Liver (tissue), 9 donors: ENCODE measurements around the gene VOPP1. TPM values are rescaled to one million over a fixed set of nuclear protein-coding genes. Genes with fewer than 3 reads are reported as not detected.

Experiments used
- DNase-seq: peaks from one replicate; pipeline ENCODE4 v3.0.0-alpha.2; 2017; ENCODE audit warnings: low spot score
- H3K27ac ChIP-seq, 2 donors: one replicate each; pipeline ENCODE4 v1.7.0; 2013; ENCODE audit warnings: inconsistent platforms in 2 of 2, low read length in 2 of 2, control low read depth in 1 of 2, low read depth in 1 of 2, mild to moderate bottlenecking in 1 of 2
- H3K27me3 ChIP-seq, 4 donors: one replicate each; pipeline versions ENCODE4 v1.6.1 to v1.7.0; 2013; ENCODE audit warnings: low read length in 3 of 4, inconsistent platforms in 1 of 4, mild to moderate bottlenecking in 1 of 4, moderate library complexity in 1 of 4; ENCODE audit not compliant: control insufficient read depth in 4 of 4, insufficient read depth in 4 of 4
- H3K36me3 ChIP-seq, 4 donors: one replicate each; pipeline versions ENCODE4 v1.6.1 to v1.7.0; 2013; ENCODE audit warnings: low read length in 3 of 4, mild to moderate bottlenecking in 3 of 4, low read depth in 1 of 4, moderate library complexity in 1 of 4; ENCODE audit not compliant: control insufficient read depth in 4 of 4, insufficient read depth in 3 of 4
- H3K4me1 ChIP-seq, 4 donors: one replicate each; pipeline versions ENCODE4 v1.6.1 to v1.7.0; 2013; ENCODE audit warnings: low read length in 3 of 4, mild to moderate bottlenecking in 3 of 4, moderate library complexity in 1 of 4; ENCODE audit not compliant: control insufficient read depth in 4 of 4, insufficient read depth in 4 of 4
- H3K4me3 ChIP-seq, 3 donors: one replicate each; pipeline versions ENCODE4 v1.6.1 to v1.7.0; 2013; ENCODE audit warnings: low read length in 3 of 3, control low read depth in 1 of 3, low read depth in 1 of 3, mild to moderate bottlenecking in 1 of 3
- H3K9ac ChIP-seq, 2 donors: one replicate each; pipeline ENCODE4 v1.7.0; 2013; ENCODE audit warnings: low read length in 2 of 2, mild to moderate bottlenecking in 2 of 2, moderate library complexity in 2 of 2, control low read depth in 1 of 2, low read depth in 1 of 2
- H3K9me3 ChIP-seq, 4 donors: one replicate each; pipeline versions ENCODE4 v1.6.1 to v1.7.0; 2013; ENCODE audit warnings: low read length in 3 of 4; ENCODE audit not compliant: control insufficient read depth in 4 of 4
- EGR1 ChIP-seq, 2 donors: IDR thresholded peaks; 2 replicates each; pipeline ENCODE4 v1.6.1; 2016 to 2018; ENCODE audit warnings: antibody characterized with exemption in 2 of 2, low read depth in 2 of 2
- FOXA1 ChIP-seq: IDR thresholded peaks from 2 replicates; pipeline ENCODE4 v1.6.1; 2016; ENCODE audit warnings: antibody characterized with exemption
- FOXA2 ChIP-seq: IDR thresholded peaks from 2 replicates; pipeline ENCODE4 v1.6.1; 2016; ENCODE audit warnings: antibody characterized with exemption
- GABPA ChIP-seq, 2 donors: IDR thresholded peaks in 1 of 2; conservative IDR thresholded peaks in 1 of 2; 2 replicates each; pipeline ENCODE4 v1.6.1; 2016; ENCODE audit warnings: antibody characterized with exemption in 2 of 2, mild to moderate bottlenecking in 1 of 2, moderate library complexity in 1 of 2
- HNF4A ChIP-seq, 2 donors: conservative IDR thresholded peaks; 2 replicates each; pipeline ENCODE4 v1.6.1; 2016; ENCODE audit warnings: antibody characterized with exemption in 2 of 2, mild to moderate bottlenecking in 2 of 2
- HNF4G ChIP-seq: IDR thresholded peaks from 2 replicates; pipeline ENCODE4 v1.6.1; 2016; ENCODE audit warnings: antibody characterized with exemption
- NR2F2 ChIP-seq: IDR thresholded peaks from 2 replicates; pipeline ENCODE4 v1.6.1; 2016; ENCODE audit warnings: antibody characterized with exemption
- RAD21 ChIP-seq, 2 donors: IDR thresholded peaks; 2 replicates each; pipeline ENCODE4 v1.6.1; 2016; ENCODE audit warnings: antibody characterized with exemption in 2 of 2, mild to moderate bottlenecking in 2 of 2
- RXRA ChIP-seq, 2 donors: IDR thresholded peaks; 2 replicates each; pipeline ENCODE4 v1.6.1; 2017 to 2018; ENCODE audit warnings: antibody characterized with exemption in 2 of 2, mild to moderate bottlenecking in 1 of 2
- SP1 ChIP-seq: IDR thresholded peaks from 2 replicates; pipeline ENCODE4 v1.6.1; 2018; ENCODE audit warnings: antibody characterized with exemption, mild to moderate bottlenecking
- TAF1 ChIP-seq: conservative IDR thresholded peaks from 2 replicates; pipeline ENCODE4 v1.6.1; 2016; ENCODE audit warnings: antibody characterized with exemption, mild to moderate bottlenecking
- YY1 ChIP-seq: IDR thresholded peaks from 2 replicates; pipeline ENCODE4 v1.6.1; 2016; ENCODE audit warnings: antibody characterized with exemption, mild to moderate bottlenecking
- ZBTB33 ChIP-seq: IDR thresholded peaks from 2 replicates; pipeline ENCODE4 v1.6.1; 2016; ENCODE audit warnings: antibody characterized with exemption
- WGBS: extraction: QIAGEN DNeasy Blood & Tissue Kit; methylation state at CpG from one replicate; pipeline ENCODE4 v1.1.7; 2013; 5-methylcytosine and 5-hydroxymethylcytosine counted together
- polyA plus RNA-seq, 2 donors: library from polyadenylated mRNA; stranded (reverse) in 1 of 2; unstranded in 1 of 2; fragments of 200-250 nt in 1 of 2; fragments of >200 nt in 1 of 2; fragmentation: Nextera tagmentation in 1 of 2; extraction: Ambion mirVana in 1 of 2; gene quantifications; one replicate each; pipeline versions ENCODE4 v1.2.1 to v1.2.3, GENCODE V29; 2013 to 2015
- total RNA-seq, 2 donors: library from RNA; depleted of rRNA; stranded (reverse); fragments of >200 nt; gene quantifications; one replicate each; pipeline ENCODE4 v1.2.3, GENCODE V29; 2014
- TF ChIP-seq, protein P1 (sequence below): IDR thresholded peaks from 2 replicates; pipeline ENCODE4 v1.6.1; 2016; ENCODE audit warnings: antibody characterized with exemption, mild to moderate bottlenecking
- TF ChIP-seq, protein P2 (sequence below): IDR thresholded peaks from 2 replicates; pipeline ENCODE4 v1.6.1; 2016; ENCODE audit warnings: antibody characterized with exemption
- TF ChIP-seq, protein P3 (sequence below): fragments of 150-350 bp; IDR thresholded peaks from 2 replicates; pipeline ENCODE4 v1.5.1; 2017; ENCODE audit warnings: improper control_type of control experiment, low read depth, low read length; ENCODE audit not compliant: missing input control
- donor health status: healthy.
- donor health status: healthy.
- donor health status: healthy.
- donor health status: healthy.
- donor health status: healthy.

The VOPP1 gene
- total and polyA plus RNA-seq, 4 donors, result 11.5 to 23.8 (median 21.7) TPM

GRCh38 chr7:55441774-55442522, 130.4 kb downstream of the VOPP1 start:
- TF ChIP-seq, protein P1, sequence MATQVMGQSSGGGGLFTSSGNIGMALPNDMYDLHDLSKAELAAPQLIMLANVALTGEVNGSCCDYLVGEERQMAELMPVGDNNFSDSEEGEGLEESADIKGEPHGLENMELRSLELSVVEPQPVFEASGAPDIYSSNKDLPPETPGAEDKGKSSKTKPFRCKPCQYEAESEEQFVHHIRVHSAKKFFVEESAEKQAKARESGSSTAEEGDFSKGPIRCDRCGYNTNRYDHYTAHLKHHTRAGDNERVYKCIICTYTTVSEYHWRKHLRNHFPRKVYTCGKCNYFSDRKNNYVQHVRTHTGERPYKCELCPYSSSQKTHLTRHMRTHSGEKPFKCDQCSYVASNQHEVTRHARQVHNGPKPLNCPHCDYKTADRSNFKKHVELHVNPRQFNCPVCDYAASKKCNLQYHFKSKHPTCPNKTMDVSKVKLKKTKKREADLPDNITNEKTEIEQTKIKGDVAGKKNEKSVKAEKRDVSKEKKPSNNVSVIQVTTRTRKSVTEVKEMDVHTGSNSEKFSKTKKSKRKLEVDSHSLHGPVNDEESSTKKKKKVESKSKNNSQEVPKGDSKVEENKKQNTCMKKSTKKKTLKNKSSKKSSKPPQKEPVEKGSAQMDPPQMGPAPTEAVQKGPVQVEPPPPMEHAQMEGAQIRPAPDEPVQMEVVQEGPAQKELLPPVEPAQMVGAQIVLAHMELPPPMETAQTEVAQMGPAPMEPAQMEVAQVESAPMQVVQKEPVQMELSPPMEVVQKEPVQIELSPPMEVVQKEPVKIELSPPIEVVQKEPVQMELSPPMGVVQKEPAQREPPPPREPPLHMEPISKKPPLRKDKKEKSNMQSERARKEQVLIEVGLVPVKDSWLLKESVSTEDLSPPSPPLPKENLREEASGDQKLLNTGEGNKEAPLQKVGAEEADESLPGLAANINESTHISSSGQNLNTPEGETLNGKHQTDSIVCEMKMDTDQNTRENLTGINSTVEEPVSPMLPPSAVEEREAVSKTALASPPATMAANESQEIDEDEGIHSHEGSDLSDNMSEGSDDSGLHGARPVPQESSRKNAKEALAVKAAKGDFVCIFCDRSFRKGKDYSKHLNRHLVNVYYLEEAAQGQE, result no peak
- TF ChIP-seq FOXA2, result no peak
- no peak for TF ChIP-seq NR2F2
- TF ChIP-seq, protein P2, sequence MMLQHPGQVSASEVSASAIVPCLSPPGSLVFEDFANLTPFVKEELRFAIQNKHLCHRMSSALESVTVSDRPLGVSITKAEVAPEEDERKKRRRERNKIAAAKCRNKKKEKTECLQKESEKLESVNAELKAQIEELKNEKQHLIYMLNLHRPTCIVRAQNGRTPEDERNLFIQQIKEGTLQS, result no peak
- no peak for TF ChIP-seq YY1
- TF ChIP-seq EGR1 (IDR thresholded peaks at IDR 0.05; ENCODE audit: low read depth in 2 of 2), result no peak
- TF ChIP-seq TAF1, result no peak
- TF ChIP-seq HNF4A (conservative IDR thresholded peaks at IDR 0.05), result no peak
- no peak for TF ChIP-seq GABPA (IDR thresholded peaks at IDR 0.05 in 1 of 2, conservative IDR thresholded peaks at IDR 0.05 in 1 of 2)
- TF ChIP-seq ZBTB33, result no peak
- no peak for TF ChIP-seq SP1
- TF ChIP-seq, protein P3, sequence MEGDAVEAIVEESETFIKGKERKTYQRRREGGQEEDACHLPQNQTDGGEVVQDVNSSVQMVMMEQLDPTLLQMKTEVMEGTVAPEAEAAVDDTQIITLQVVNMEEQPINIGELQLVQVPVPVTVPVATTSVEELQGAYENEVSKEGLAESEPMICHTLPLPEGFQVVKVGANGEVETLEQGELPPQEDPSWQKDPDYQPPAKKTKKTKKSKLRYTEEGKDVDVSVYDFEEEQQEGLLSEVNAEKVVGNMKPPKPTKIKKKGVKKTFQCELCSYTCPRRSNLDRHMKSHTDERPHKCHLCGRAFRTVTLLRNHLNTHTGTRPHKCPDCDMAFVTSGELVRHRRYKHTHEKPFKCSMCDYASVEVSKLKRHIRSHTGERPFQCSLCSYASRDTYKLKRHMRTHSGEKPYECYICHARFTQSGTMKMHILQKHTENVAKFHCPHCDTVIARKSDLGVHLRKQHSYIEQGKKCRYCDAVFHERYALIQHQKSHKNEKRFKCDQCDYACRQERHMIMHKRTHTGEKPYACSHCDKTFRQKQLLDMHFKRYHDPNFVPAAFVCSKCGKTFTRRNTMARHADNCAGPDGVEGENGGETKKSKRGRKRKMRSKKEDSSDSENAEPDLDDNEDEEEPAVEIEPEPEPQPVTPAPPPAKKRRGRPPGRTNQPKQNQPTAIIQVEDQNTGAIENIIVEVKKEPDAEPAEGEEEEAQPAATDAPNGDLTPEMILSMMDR, result no peak
- TF ChIP-seq RAD21 (IDR thresholded peaks at IDR 0.05), result no peak
- no peak for TF ChIP-seq HNF4G

GRCh38 chr7:55441002-55441401, 131.3 kb downstream of the VOPP1 start:
- H3K9ac ChIP-seq, result no peak overlapping the region
- H3K27ac ChIP-seq, result no peak overlapping the region
- no peaks in the 10 kb centered on the region for H3K4me1 ChIP-seq
- H3K9me3 ChIP-seq, result no peaks in the 10 kb centered on the region
- no peaks in the 10 kb centered on the region for H3K36me3 ChIP-seq
- DNase-seq, result no peak
- no peaks in the 10 kb centered on the region for H3K27me3 ChIP-seq
- TF ChIP-seq EGR1 (IDR thresholded peaks at IDR 0.05; ENCODE audit: low read depth in 2 of 2), result no peak
- TF ChIP-seq ZBTB33, result no peak
- TF ChIP-seq RXRA (IDR thresholded peaks at IDR 0.05), result no peak
- TF ChIP-seq, protein P1, result no peak
- no peak for TF ChIP-seq RAD21 (IDR thresholded peaks at IDR 0.05)
- no peak for TF ChIP-seq SP1
- TF ChIP-seq FOXA1, result no peak
- TF ChIP-seq NR2F2, result no peak
- no peak overlapping the region for H3K4me3 ChIP-seq
- 94% methylated on average over 5 of the region's 5 CpGs for WGBS

More at GRCh38 chr7:55441774-55442522, 130.4 kb downstream of the VOPP1 start:
- H3K4me1 ChIP-seq, result no peaks in the 10 kb centered on the region
- no peak overlapping the region for H3K9ac ChIP-seq
- no peak overlapping the region for H3K27ac ChIP-seq
- H3K9me3 ChIP-seq, result no peaks in the 10 kb centered on the region
- H3K36me3 ChIP-seq, result no peaks in the 10 kb centered on the region
- no peaks in the 10 kb centered on the region for H3K27me3 ChIP-seq
- H3K4me3 ChIP-seq, result no peak overlapping the region
- WGBS, result 92% methylated on average over 7 of the region's 7 CpGs
- no peak for DNase-seq
